HG03066 (cell line): ENCODE results near the gene CUL3.
"Not testable (repeated sequence)": the region's sequence is repeated elsewhere in the genome, so short reads cannot be mapped to it uniquely, and the experiment has no call there.

Experiments
- ATAC-seq: cut with Tn5 transposase; IDR thresholded peaks from one replicate; pipeline ENCODE4 v1.9.1; 2021; ENCODE audit warnings: low read depth; ENCODE audit not compliant: unreplicated experiment

CUL3 gene

DNA sequence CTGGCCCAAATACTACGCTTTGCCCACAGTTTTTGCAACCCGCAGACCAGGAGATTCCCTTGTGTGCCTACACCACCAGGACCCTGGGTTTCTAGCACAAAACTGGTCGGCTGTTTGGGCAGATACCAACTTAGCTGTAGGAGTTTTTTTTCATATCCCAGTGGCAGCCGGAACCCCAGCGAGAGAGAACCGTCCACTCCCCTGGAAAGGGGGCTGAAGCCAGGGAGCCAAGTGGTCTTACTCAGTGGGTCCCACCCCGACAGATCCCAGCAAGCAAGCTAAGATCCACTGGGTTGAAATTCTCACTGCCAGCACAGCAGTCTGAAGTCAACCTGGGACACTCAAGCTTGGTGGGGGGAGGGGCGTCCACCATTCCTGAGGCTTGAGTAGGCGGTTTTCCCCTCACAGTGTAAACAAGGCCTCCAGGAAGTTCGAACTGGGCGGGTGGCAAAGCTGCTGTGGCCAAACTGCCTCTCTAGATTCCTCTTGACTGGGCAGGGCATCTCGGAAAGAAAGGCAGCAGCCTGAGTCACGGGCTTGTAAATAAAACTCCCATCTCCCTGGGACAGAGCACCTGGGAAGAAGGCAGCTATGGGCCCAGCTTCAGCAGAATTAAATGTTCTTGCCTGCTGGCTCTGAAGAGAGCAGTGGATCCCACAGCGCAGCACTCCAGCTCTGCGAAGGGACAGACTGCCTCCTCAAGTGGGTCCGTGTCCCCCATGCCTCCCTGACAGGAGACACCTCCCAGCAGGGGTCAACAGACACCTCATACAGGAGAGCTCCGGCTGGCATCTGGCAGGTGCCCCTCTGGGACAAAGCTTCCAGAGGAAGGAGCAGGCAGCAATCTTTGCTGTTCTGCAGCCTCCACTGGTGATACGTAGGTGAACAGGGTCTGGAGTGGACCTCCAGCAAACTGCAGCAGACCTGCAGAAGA lies 99.8 kb downstream of the CUL3 start:
- ATAC-seq, result not testable (repeated sequence)

DNA sequence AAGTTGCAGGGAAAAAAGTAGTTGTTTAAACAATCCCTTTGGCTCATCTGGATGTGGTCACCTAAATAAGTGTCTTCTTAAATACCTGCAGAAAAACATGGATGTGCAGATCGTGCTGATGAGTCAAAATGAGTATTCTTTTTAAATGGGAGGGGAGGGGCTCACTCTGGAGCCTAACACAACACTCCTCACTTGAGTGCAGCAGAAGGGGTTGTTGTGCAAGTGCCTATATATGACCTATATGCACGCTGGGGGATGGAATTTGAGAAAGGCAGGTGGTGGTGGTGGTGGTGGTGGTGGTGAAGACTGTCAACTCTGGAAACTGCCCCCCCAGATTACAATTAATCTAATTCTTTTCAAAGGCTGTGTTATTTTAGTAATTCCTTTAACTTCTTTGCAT lies 105.3 kb downstream of the CUL3 start:
- no peak for ATAC-seq

DNA sequence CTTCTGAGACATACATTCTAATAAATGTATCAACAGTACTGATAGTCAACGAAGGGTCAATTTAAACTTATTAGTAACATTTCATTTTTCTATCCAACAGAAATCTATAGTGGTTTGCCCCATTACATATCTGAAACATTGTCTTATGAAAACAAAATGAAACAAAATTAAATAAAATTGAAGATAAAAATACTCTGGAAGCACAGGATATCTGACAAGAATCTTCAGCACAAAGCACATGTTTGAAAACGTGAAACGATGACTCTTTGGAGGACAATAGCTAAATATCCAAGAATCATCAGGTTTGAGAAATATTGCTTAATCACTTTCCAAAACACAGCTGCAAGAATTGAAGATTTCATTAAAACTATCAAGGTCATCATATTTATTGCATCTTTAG lies 112.3 kb downstream of the CUL3 start:
- ATAC-seq, result no peak

DNA sequence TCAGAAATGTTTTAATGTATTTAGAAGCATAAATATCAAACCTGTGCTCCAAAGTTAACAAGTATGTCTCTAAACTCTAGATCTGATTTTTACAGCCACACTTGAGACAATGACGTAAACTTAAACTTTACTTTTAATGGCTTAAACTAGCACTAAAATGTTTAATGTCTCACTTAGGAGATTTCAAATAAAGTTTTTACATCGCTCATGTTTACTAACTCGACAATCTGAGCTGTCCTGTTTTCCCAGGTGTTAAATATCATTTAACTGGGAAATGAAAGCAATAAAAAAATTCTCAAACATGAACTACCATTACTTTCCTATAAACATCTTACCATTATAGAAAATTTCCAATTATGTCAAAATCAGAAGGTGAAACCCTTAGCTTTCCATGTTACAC lies 113.0 kb downstream of the CUL3 start:
- no peak for ATAC-seq

DNA sequence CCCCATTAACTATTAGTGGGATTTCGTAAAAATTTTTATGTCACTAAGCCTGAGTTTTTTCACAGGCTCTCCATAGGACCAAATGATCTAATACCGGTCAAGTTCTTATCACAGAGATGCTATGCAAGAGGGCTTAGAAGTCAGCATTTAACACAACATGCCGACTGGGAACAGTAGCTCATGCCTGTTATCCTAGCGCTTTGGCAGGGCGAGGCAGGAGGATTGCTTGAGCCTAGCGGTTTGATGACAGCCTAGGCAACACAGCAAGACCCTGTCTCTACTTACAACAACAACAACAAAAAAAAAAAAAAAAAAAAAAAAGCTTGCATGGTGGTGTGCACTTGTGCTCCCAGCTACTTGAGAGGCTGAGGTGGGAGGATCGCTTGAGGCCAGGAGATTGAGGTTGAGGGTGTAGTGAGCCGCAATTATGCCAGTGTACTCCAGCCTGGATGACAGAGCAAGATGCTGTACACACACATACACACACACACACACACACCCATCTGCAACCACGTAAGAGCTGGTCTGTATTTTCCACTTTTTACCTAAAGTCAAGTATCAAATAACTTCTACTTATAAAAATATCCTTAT lies 115.7 kb downstream of the CUL3 start:
- no peak for ATAC-seq

DNA sequence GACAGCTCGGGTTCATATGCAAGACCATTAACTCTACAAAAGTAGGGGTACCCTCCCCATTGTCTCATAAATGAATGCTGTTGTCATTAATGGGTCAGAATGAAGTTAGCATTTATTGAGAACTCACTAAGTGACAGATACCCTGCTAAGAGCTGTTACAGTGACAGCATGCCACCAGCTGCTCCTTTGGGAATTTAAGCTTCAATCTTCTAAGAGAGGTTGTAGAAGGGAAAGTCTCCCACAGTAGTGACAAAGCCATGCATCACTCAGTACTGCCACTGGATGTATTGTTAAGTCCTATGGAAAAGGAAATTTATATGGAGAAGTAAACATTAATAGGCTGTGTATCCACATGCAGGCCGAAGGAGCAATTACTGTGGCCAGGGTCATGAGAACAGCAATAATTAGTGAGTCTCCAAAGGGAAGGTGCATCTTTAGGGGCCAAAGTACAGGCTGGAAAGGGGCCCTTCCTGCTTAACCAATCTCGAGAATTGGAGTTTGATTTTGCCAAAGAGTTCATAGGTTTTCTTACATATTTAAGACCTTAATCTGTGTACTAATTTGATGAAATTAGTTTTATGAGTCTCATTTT lies 118.8 kb downstream of the CUL3 start:
- no peak for ATAC-seq

DNA sequence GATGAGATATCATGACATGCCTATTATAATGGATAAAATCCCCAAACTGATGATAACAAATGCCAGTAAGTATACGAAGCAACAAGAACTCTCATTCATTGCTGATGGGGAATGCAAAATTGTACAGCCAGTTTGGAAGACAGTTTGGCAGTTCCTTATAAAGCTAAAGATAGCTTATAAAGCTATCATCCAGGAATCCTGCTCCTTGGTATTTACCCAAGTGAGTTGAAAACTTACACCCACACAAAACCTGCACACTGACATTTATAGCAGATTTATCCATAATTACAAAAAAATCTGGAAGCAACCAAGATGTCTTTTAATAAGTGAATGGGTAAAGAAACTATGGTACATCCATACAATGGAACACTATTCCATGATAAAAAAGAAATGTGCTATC lies 123.8 kb downstream of the CUL3 start:
- ATAC-seq, result no peak

DNA sequence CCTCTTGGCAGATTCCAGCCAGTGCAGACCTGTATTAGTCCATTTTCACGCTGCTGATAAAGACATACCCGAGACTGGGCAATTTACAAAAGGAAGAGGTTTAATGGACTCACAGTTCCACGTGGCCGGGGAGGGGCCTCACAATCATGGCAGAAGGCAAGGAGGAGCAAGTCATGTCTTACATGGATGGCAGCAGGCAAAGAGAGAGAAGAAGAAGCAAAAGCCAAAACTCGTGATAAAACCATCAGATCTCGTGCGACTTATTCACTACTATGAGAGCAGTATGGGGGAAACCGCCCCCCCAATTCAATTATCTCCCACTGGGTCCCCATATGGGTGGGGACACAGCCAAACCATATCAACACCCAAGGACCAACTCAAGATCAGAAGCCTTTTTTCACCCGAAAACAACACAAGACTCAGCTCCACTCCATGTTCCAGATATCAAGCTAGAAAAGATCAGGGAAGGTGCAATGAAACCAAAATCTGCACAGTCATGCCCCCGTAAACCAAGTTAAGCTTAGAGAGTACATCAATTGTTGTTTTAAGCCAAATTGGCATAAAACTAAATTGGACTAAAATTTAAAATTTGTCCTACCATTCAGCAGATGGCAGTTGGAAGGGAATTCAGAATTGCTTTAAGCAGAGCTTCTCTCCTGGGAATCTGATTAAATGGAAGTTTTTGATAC lies 127.6 kb downstream of the CUL3 start:
- no peak for ATAC-seq

DNA sequence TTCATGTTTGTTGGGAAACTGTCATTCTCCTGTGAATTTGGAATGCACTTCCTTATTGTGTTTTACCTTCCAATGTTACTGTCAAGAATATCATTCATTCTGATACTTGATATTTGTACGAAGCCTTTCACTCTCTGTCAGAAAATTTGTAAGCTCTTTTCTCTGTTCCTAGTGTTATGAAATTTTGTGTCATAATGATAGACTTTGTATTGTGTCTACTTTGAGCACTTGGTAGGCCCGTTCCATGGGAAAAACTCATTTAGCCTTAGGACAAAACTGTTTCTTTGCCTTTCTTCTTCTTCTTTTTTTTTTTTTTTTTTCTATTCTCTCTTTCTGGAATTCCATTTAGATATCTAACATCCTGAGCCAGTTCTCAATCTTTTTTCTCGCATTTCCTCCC lies 131.3 kb downstream of the CUL3 start:
- no peak for ATAC-seq

DNA sequence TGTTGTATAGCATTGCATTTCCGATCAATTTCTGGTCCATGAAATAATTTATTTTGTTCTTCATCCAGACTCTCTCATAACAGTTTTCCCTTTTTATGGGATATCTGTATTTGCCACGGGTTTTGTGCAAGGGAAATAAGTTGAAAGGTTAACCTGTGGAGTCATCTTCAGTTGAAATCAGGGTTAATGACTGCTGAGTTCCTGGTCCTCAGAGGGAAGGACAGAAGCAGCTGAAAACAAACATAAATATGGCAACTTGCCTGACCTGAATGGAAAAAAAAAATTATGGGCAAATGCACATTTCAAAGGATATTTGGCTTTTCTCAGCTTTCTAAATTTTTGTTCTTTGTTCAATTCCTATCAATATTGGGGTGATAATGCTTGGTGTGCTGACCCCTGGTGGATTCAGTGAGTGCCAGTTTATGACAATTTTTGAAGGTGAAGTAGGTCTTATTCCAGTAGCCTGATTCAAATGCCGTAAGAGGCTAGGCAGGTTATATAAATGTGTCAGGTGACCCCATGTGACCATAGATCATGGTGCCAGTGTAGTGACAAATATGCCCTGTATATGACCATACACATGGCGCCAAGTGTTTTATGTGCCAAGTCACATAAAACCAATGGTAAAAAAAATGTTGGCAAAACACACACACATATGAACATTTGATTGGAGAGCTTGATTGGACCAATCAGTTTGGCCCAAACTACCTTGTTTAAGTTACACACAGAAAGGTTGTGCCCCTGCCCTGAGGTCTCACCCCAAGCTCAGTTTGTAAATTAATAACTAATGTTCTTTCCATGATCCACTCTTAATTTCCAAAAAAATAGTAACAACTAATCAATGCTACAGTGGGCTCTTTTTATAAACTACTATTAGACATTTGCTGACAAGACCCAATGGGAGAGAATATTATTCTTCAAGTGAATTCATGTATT lies 135.7 kb downstream of the CUL3 start:
- ATAC-seq, result no peak

DNA sequence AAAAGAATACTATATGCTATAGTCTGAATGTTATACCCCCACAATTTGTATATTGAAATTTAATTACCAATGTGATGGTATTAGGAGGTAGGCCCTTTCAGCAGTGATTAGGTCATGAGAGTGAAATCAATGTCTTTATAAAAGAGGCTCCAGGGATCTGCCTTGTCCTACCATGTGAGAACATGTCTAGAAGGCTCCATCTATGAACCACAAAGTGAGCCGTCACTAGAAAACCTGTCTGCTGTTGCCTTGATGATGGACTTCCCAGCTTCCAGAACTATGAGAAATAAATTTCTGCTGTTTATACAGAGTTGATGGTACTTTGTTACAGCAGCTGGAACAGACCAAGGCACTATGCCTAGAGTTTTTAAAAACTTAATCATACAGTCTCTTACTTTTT lies 136.9 kb downstream of the CUL3 start:
- no peak for ATAC-seq

DNA sequence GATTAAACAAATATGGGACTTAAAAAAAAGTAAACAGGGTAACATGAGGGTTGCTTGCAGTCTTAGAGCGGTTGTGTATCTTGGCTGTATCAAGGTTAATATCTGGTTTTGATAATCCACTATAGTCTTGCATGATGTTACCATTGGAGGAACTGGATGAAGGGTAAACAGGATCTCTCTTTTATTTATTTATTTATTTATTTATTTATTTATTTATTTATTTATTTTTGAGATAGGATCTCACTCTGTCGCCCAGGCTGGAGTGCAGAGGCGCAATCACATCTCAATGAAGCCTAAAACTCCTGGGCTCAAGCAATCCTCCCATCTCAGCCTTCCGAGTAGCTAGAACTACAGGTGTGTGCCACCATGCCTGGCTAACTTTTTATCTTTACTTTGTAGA lies 140.4 kb downstream of the CUL3 start:
- no peak for ATAC-seq

DNA sequence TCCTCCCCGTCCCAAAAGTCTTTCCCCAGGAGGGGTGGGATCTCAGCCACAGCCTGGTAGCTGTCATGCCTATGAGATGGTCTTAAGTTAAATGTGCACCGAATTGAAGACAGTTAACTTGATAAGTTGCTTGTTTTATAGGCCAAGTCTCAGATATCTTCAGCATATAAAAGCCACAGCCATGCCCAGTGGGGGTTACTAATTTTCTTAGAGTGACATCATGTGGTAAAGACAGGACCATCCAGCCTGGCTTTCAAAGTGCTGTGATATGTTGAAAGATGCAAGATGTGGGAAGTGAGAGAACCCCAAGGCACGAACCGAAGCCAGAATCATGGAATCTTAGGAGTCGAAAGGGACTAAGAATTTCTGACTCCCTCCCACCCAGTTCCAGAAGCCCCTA lies 141.1 kb downstream of the CUL3 start:
- no peak for ATAC-seq

DNA sequence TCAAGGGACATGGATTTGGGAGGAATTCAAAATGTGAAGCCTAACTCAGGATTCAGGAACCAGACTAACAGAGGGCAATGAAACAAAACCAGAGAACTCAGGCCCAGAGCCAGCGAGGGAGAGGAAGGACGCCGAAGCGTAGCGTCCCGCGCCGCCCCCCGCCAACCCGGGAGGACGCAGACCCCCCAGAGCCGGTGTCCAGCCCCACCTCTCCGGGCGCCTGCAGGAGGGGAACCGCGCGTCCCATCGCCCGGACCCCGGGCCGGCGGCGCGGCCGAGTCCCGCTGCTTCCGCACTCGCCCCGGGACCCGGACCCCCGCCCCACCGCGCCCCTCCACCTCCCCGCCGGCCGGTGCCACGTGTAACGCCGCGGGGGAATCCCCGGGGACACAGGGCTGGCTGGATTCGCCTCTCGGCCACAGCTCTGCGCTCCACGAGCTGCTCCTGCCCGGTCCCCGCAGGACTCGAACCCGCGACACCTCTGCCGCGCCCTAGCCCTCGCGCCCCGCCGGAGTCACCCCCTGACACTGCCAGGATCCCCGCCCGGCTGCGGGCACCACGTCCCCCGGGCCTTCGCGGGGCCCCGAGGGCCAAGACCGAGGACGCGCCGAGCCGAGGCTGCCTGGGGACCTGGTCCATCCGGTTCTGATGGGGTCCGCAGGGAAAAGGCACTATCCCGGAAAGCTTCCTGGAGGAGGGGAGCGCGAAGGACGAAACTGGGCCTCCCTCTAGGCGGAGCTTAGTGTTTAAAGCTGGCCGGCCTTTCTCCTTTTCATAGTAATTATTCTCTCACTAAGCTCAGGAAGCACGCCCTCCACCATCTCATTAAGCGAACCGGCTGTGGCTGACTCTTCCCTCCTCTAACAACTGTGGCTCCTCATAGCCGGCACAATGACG lies 142.8 kb downstream of the CUL3 start:
- ATAC-seq, result no peak

DNA sequence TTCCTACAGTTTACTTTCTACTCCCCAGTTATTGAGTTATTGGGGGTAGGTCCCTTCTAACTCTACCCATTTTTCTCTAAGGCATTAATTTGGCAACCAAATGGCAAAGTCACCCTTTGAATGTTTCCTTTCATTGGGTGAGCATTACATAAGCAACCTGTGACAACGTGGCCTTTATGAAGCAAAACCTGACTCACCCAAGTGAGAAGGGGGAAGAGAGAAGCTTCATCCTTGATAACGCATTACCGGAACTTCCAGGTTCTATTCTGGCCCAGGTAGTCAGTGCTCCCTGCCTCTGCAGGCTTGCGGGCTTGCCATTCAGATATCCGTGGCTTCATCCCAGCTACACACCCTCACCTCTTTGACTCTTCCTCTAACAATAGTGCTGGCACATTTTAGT lies 144.2 kb downstream of the CUL3 start:
- ATAC-seq, result no peak

DNA sequence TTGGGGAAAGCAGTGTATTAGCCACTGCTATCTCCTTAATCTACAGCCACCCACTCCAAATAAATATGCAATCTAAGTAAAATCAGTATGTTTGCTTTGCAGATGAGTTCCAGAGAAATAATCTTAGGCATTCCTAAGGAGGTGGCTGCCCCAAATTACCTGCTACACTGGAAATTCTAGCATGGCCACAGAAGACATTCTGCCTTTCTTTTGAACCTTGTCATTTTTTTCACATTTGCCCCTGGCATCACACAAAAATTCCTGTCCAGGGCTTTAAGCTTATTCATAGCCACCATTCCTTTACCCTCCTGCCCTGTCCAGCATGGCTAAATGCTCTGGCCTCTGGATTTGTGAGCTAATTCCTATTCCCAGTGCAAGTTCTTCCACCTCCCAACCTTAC lies 146.4 kb downstream of the CUL3 start:
- no peak for ATAC-seq

DNA sequence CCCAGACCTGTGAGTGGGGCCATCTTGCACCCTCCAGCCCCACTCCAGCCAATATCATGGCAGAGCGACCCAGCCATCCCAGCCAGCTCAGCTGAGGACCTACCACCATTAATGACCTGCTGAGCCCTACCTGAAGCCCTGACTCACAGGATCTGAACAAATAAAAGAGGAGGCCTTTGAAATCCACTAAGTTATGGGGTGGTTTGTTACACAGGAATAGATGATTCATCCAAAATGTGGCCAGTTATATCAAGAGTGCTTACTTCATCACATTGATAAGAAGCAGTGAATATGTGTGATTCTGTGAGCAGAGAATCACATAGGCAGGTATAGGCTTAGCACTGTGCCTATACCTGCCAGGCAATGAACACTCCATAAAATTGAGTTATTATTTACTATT lies 148.5 kb downstream of the CUL3 start:
- no peak for ATAC-seq

DNA sequence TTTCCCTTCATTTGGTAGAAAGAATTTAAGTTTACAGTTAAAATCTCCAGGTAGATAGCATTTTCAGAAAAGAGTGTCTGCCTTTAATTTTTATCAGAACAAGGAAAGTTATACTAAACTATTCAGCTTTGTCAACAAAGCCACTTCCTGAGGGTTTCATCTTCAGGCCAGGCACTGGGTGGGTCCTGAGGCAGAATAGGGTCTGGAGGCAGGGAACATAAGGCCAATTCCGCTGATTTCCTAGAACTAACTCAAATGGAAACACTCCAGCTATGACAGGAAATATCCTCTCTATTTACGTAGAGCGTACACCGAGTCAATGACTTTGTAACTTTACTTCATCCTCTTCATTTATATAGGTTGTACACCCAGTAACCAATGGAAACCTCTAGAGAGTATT lies 150.5 kb downstream of the CUL3 start:
- ATAC-seq, result no peak

DNA sequence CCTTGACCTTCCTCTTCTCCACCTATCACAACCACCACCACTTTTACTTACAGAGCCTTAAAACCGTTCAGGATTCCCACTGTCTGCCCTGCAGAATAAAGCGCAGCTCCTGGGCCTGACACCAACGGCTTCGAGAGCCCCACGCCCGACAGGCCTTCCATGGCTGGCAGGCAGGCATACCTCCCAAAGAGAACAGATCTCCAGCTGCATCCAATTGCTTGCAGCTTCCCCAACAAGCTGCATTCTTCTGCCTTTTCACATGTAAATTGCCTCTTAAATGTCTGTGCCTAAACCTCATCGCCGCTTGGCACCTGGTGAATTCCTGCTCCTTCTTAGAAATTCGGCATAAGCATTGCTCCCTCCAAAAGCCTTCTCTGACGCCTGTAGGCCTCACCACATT lies 151.7 kb downstream of the CUL3 start:
- ATAC-seq, result no peak
